ENCODE results near the gene UBR7.

DNA sequence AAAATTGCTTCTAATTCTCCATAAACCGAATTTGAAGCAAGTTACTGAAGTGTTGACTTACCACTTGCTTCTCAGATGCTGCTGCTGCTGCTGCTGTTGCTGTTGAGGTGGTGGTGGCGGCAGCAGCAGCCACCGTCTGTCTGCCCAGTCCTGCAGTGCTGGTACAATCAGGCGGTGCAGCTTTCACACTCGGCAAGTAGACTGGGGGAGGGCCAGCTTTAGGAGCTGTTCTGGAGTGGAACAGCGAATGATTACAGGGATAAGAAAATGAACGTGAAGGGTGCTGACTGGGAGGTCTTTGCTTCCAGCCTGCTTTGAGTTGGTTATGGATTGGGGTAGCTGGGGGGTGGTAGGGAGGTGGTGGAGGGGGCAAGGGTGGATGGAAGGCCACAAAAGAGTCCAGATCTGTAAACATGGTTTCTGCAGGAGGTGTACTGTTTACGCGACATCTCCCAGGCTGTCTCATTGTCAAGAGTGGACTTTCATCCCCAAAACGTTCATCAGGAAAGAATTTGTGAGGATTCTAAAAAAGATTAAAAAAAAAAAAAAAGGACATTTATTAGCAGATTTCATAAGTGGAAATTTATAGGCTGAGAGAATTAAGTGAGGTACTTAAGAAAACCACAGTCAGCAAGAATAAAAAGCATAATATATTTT lies 38.8 kb downstream of the UBR7 start:
- TF ChIP-seq EZH2 (IDR thresholded peaks at IDR 0.05; ENCODE audit: insufficient read depth, poor library complexity, severe bottlenecking): no peak
- TF ChIP-seq EZH2phosphoT487 (IDR thresholded peaks at IDR 0.05; ENCODE audit: insufficient read depth, low read depth): no peak
